H9 (cell line): Measurements from ENCODE around the gene PADI4. TPM values are rescaled to one million over a fixed set of nuclear protein-coding genes. Genes with fewer than 3 reads are reported as not detected.

ENCODE experiments used
- DNase-seq: peaks from one replicate; pipeline ENCODE4 v3.0.0-alpha.2; 2017
- H2AFZ ChIP-seq: one replicate; pipeline ENCODE4 v1.6.1; 2013; ENCODE audit warnings: mild to moderate bottlenecking, low read length, control low read depth, moderate library complexity
- H2AK5ac ChIP-seq: 2 replicates; pipeline ENCODE4 v1.6.1; 2013; ENCODE audit warnings: low read length, control low read depth, mixed read lengths; ENCODE audit not compliant: insufficient read length
- H2BK120ac ChIP-seq: one replicate; pipeline ENCODE4 v1.6.1; 2013; ENCODE audit warnings: low read depth, mild to moderate bottlenecking, low read length, control low read depth, inconsistent platforms; ENCODE audit not compliant: poor library complexity, severe bottlenecking
- H2BK12ac ChIP-seq: 2 replicates; pipeline ENCODE4 v1.6.1; 2013; ENCODE audit warnings: low read length, control low read depth, mixed read lengths, low read depth; ENCODE audit not compliant: insufficient read length
- H2BK15ac ChIP-seq: 2 replicates; pipeline ENCODE4 v1.6.1; 2013; ENCODE audit warnings: low read depth, low read length, control low read depth
- H2BK20ac ChIP-seq: one replicate; pipeline ENCODE4 v1.6.1; 2013; ENCODE audit warnings: low read depth, mild to moderate bottlenecking, low read length, control low read depth, inconsistent platforms; ENCODE audit not compliant: poor library complexity, severe bottlenecking
- H2BK5ac ChIP-seq: 2 replicates; pipeline ENCODE4 v1.6.1; 2013; ENCODE audit warnings: low read length, control low read depth, mixed read lengths; ENCODE audit not compliant: insufficient read length
- H3K14ac ChIP-seq: 2 replicates; pipeline ENCODE4 v1.6.1; 2013; ENCODE audit warnings: low read length, control low read depth; ENCODE audit not compliant: insufficient read depth
- H3K18ac ChIP-seq: 2 replicates; pipeline ENCODE4 v1.6.1; 2013; ENCODE audit warnings: low read depth, mild to moderate bottlenecking, mixed read lengths, low read length, control low read depth; ENCODE audit not compliant: insufficient read length
- H3K23ac ChIP-seq: 2 replicates; pipeline ENCODE4 v1.6.1; 2013; ENCODE audit warnings: low read length, control low read depth, mixed read lengths, low read depth; ENCODE audit not compliant: insufficient read length
- H3K23me2 ChIP-seq: 2 replicates; pipeline ENCODE4 v1.6.1; 2013; ENCODE audit warnings: low read depth, mild to moderate bottlenecking, mixed read lengths, low read length, control low read depth; ENCODE audit not compliant: insufficient read length, poor library complexity, severe bottlenecking
- H3K27ac ChIP-seq: 2 replicates; pipeline ENCODE4 v1.5.1; 2013; ENCODE audit warnings: low read length, control low read depth, mixed read lengths, low read depth; ENCODE audit not compliant: insufficient read length
- H3K27me3 ChIP-seq: 2 replicates; pipeline ENCODE4 v1.6.1; 2013; ENCODE audit warnings: low read length, control low read depth, inconsistent platforms; ENCODE audit not compliant: insufficient read depth
- H3K4ac ChIP-seq: 2 replicates; pipeline ENCODE4 v1.6.1; 2013; ENCODE audit warnings: low read depth, mild to moderate bottlenecking, control low read depth, inconsistent platforms, low read length, moderate library complexity
- H3K4me1 ChIP-seq: 2 replicates; pipeline ENCODE4 v1.6.1; 2013; ENCODE audit warnings: low read length, control low read depth, inconsistent platforms; ENCODE audit not compliant: insufficient read depth
- H3K4me2 ChIP-seq: 2 replicates; pipeline ENCODE4 v1.6.1; 2013; ENCODE audit warnings: low read length, control low read depth, mixed read lengths; ENCODE audit not compliant: insufficient read length, insufficient read depth
- H3K56ac ChIP-seq: 2 replicates; pipeline ENCODE4 v1.6.1; 2013; ENCODE audit warnings: low read depth, mild to moderate bottlenecking, mixed read lengths, low read length, control low read depth; ENCODE audit not compliant: insufficient read length
- H3K79me1 ChIP-seq: 2 replicates; pipeline ENCODE4 v1.6.1; 2013; ENCODE audit warnings: low read depth, mild to moderate bottlenecking, moderate library complexity, low read length, control low read depth, inconsistent platforms; ENCODE audit not compliant: insufficient read depth, poor library complexity, severe bottlenecking
- H3K79me2 ChIP-seq: 2 replicates; pipeline ENCODE4 v1.6.1; 2013; ENCODE audit warnings: low read length, control low read depth, inconsistent platforms; ENCODE audit not compliant: insufficient read depth
- H3K9ac ChIP-seq: 2 replicates; pipeline ENCODE4 v1.6.1; 2013; ENCODE audit warnings: low read length, control low read depth, mixed read lengths; ENCODE audit not compliant: insufficient read length; ENCODE audit errors: extremely low read depth
- H3K9me3 ChIP-seq: one replicate; pipeline ENCODE4 v1.6.1; 2013; ENCODE audit warnings: low read depth, low read length, inconsistent platforms; ENCODE audit not compliant: control insufficient read depth
- H3T11ph ChIP-seq: one replicate; pipeline ENCODE4 v1.6.1; 2013; ENCODE audit warnings: mild to moderate bottlenecking, low read length, control low read depth, inconsistent platforms
- H4K20me1 ChIP-seq: one replicate; pipeline ENCODE4 v1.6.1; 2013; ENCODE audit not compliant: control insufficient read depth, insufficient read length, insufficient read depth
- H4K5ac ChIP-seq: 2 replicates; pipeline ENCODE4 v1.6.1; 2013; ENCODE audit warnings: low read depth, mild to moderate bottlenecking, mixed read lengths, low read length, control low read depth; ENCODE audit not compliant: insufficient read length
- H4K8ac ChIP-seq: replicated peaks from 2 replicates; pipeline ENCODE4 v1.6.1; 2013; ENCODE audit warnings: low read length, control low read depth, mixed read lengths, low read depth; ENCODE audit not compliant: insufficient read length
- H4K91ac ChIP-seq: 2 replicates; pipeline ENCODE4 v1.6.1; 2013; ENCODE audit warnings: low read depth, mild to moderate bottlenecking, moderate library complexity, mixed read lengths, low read length, control low read depth; ENCODE audit not compliant: insufficient read length
- H3K27ac Mint-ChIP-seq, 3 experiments: 2 replicates in 2 of 3; 3 replicates in 1 of 3; pipeline ENCODE4 v1.8.0; 2020 to 2021; ENCODE audit warnings: mixed read lengths in 3 of 3, mild to moderate bottlenecking in 1 of 3, moderate library complexity in 1 of 3
- H3K27me3 Mint-ChIP-seq: 2 replicates; pipeline ENCODE4 v1.8.0; 2021; ENCODE audit warnings: low read depth, mild to moderate bottlenecking, moderate library complexity, mixed read lengths
- H3K36me3 Mint-ChIP-seq, 3 experiments: 2 replicates in 2 of 3; 3 replicates in 1 of 3; pipeline ENCODE4 v1.8.0; 2020 to 2021; ENCODE audit warnings: low read depth in 3 of 3, mixed read lengths in 3 of 3; ENCODE audit not compliant: insufficient read depth in 1 of 3
- H3K4me1 Mint-ChIP-seq, 2 experiments: 2 replicates each; pipeline ENCODE4 v1.8.0; 2020; ENCODE audit warnings: mixed read lengths in 2 of 2
- H3K4me3 Mint-ChIP-seq, 2 experiments: 2 replicates in 1 of 2; 3 replicates in 1 of 2; pipeline ENCODE4 v1.8.0; 2020 to 2021; ENCODE audit warnings: mild to moderate bottlenecking in 2 of 2, mixed read lengths in 2 of 2, moderate library complexity in 1 of 2
- H3K9me3 Mint-ChIP-seq, 2 experiments: 2 replicates in 1 of 2; 3 replicates in 1 of 2; pipeline ENCODE4 v1.8.0; 2020; ENCODE audit warnings: mild to moderate bottlenecking in 2 of 2, mixed read lengths in 2 of 2, moderate library complexity in 1 of 2
- CTCF ChIP-seq: fragments of 200-600 bp; sonication (generic); conservative IDR thresholded peaks from 3 replicates; pipeline ENCODE4 v1.8.0; 2021; ENCODE audit warnings: antibody characterized with exemption, mild to moderate bottlenecking
- WGBS: extraction: QIAGEN DNeasy Blood & Tissue Kit; methylation state at CpG from one replicate; pipeline ENCODE4 v1.1.7; 2013; ENCODE audit warnings: missing lambda C conversion rate, low lambda C conversion rate, mixed read lengths; ENCODE audit not compliant: insufficient read length; ENCODE audit errors: extremely low coverage; 5-methylcytosine and 5-hydroxymethylcytosine counted together
- total RNA-seq: library from RNA; stranded (reverse); gene quantifications from 2 replicates; pipeline ENCODE4 v1.2.1, GENCODE V29; 2021

The PADI4 gene
- total RNA-seq, 1 experiment from 2014 or later, result 0.13 TPM

- Histone ChIP-seq H4K5ac (no peak overlapping the region), H3T11ph (no peak overlapping the region), H2BK20ac (no peak overlapping the region), H2BK15ac (no peak overlapping the region), H2BK5ac (no peak overlapping the region), H3K4me1 (no peaks in the 10 kb centered on the region), H3K27ac (no peak overlapping the region), H3K79me2 (no peaks in the 10 kb centered on the region), H3K27me3 (no peaks in the 10 kb centered on the region), H3K14ac (no peak overlapping the region), H3K23me2 (no peaks in the 10 kb centered on the region), H3K9ac (no peak overlapping the region), H2BK120ac (no peak overlapping the region), H3K4ac (no peak overlapping the region), H3K9me3 (no peaks in the 10 kb centered on the region), H3K4me2 (no peak overlapping the region), H3K18ac (no peak overlapping the region), H2BK12ac (no peak overlapping the region), H3K56ac (no peak overlapping the region), H4K8ac (no peak overlapping the region), H2AFZ (no peak overlapping the region), H4K91ac (no peak overlapping the region), H2AK5ac (no peak overlapping the region), H3K79me1 (no peaks in the 10 kb centered on the region), H4K20me1 (no peaks in the 10 kb centered on the region), H3K23ac (no peak overlapping the region)
- WGBS, result no CpG with 5 or more reads among the region's 3 CpGs
- DNase-seq, result no peak
- TF ChIP-seq CTCF, result no peak
- Mint-ChIP-seq H3K27me3 (peaks cover 4% of the 10 kb centered on the region), H3K27ac (no peak overlapping the region; a peak in 1 of 7 replicates), H3K4me3 (no peak overlapping the region; a peak in 1 of 5 replicates), H3K4me1 (peaks cover 32 to 46% of the 10 kb centered on the region in 2 experiments), H3K36me3 (peaks cover 8 to 27% (median 18%) of the 10 kb centered on the region in 3 experiments; a peak in 6 of 7 replicates), H3K9me3 (no peaks in the 10 kb centered on the region)
These were observed 95.1 kb downstream of the PADI4 start for GRCh38 chr1:17403081-17403480.
